ENCODE measurements around the gene WDR90.

The WDR90 gene

DNA sequence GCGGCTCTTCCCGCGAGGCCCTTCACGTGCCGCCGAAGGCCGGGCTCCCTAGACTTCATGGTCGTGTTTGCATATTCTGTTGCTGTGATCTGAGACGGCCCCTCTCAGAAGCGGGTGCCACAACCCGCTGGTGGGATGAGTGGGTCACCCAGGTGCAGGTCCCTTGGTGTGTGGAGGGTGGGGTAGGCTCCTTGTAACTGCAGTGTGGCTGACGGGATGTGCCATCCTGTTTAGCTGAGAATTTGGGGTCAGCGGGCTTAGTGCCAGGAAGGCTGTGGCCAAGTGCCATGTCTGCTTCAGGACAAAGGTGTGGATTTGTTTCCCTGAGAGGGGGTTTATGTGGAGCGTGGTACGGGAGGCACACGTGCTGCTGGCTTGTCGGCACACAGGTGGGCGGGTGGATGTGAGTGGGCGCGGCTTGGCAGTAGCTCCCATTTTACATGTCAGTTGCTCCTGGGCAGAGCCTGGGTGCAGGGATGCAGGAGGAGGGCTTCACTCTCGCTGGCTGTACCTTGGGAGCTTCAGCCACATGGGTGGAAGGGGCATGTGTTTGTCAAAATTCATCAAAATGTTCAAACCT lies 27.5 kb upstream of the WDR90 start:
- no peak overlapping the region for H3K27ac Mint-ChIP-seq
- no peaks in the 10 kb centered on the region for H3K9me3 Mint-ChIP-seq (ENCODE audit: low read depth)
- H3K36me3 Mint-ChIP-seq, result no peaks in the 10 kb centered on the region

GRCh38 chr16:622920-623280 lies 26.3 kb upstream of the WDR90 start:
- H3K36me3 Mint-ChIP-seq, result no peaks in the 10 kb centered on the region
- no peak overlapping the region for H3K4me3 Mint-ChIP-seq
- H3K4me1 Mint-ChIP-seq (ENCODE audit: low read depth), result no peaks in the 10 kb centered on the region
- H3K9me3 Mint-ChIP-seq (ENCODE audit: low read depth), result no peaks in the 10 kb centered on the region
- no peaks in the 10 kb centered on the region for H3K27me3 Mint-ChIP-seq
- H3K27ac Mint-ChIP-seq, result no peak overlapping the region

More for the DNA sequence above, 27.5 kb upstream of the WDR90 start:
- Mint-ChIP-seq H3K27me3 (no peaks in the 10 kb centered on the region), H3K4me3 (no peak overlapping the region), H3K4me1 (ENCODE audit: low read depth) (no peaks in the 10 kb centered on the region)

DNA sequence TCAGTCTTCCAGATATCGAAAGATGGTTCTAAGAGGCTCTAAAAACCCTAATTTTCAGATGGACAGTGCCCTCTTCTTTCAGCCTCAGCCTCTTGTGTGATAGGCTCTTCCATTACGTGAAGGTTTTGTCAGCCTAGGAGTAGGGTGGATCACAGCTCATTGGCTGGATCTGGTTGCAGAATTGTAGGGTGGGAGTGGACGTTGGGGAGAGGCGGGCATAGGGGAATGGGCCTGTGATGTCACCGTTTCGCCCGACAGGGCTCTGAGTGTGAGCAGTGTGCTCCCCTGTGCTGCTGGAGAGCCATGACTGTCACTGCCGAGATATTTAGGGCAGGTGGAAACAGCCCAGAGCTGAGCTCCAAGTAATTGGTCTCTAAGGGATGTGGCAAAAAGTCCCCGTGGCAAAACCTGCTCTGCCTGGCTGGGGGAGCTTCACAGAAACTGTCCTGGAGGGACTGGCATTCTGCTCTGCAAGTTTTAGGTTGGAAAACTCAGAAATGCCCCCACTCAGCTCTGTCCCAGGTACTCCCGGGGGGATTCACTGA lies 24.6 kb upstream of the WDR90 start:
- no peaks in the 10 kb centered on the region for H3K36me3 Mint-ChIP-seq
- no peaks in the 10 kb centered on the region for H3K27me3 Mint-ChIP-seq
- H3K4me3 Mint-ChIP-seq, result no peak overlapping the region
- H3K9me3 Mint-ChIP-seq (ENCODE audit: low read depth), result no peaks in the 10 kb centered on the region
- H3K4me1 Mint-ChIP-seq (ENCODE audit: low read depth), result no peaks in the 10 kb centered on the region
- no peak overlapping the region for H3K27ac Mint-ChIP-seq

GRCh38 chr16:625117-625976 lies 23.8 kb upstream of the WDR90 start:
- Mint-ChIP-seq H3K9me3 (ENCODE audit: low read depth) (no peaks in the 10 kb centered on the region), H3K4me3 (no peak overlapping the region), H3K4me1 (ENCODE audit: low read depth) (no peaks in the 10 kb centered on the region), H3K36me3 (no peaks in the 10 kb centered on the region), H3K27ac (no peak overlapping the region), H3K27me3 (no peaks in the 10 kb centered on the region)

- no peak overlapping the region for H3K4me3 Mint-ChIP-seq
- H3K4me1 Mint-ChIP-seq (ENCODE audit: low read depth), result no peaks in the 10 kb centered on the region
- no peaks in the 10 kb centered on the region for H3K36me3 Mint-ChIP-seq
- H3K27me3 Mint-ChIP-seq, result no peaks in the 10 kb centered on the region
- H3K27ac Mint-ChIP-seq, result no peak overlapping the region
- no peaks in the 10 kb centered on the region for H3K9me3 Mint-ChIP-seq (ENCODE audit: low read depth)
Measured at GRCh38 chr16:625977-626765, 23.0 kb upstream of the WDR90 start.

GRCh38 chr16:626787-627453 lies 22.2 kb upstream of the WDR90 start:
- no peaks in the 10 kb centered on the region for H3K9me3 Mint-ChIP-seq (ENCODE audit: low read depth)
- no peak overlapping the region for H3K27ac Mint-ChIP-seq
- no peak overlapping the region for H3K4me3 Mint-ChIP-seq
- H3K4me1 Mint-ChIP-seq (ENCODE audit: low read depth), result no peaks in the 10 kb centered on the region
- no peaks in the 10 kb centered on the region for H3K27me3 Mint-ChIP-seq
- no peaks in the 10 kb centered on the region for H3K36me3 Mint-ChIP-seq

DNA sequence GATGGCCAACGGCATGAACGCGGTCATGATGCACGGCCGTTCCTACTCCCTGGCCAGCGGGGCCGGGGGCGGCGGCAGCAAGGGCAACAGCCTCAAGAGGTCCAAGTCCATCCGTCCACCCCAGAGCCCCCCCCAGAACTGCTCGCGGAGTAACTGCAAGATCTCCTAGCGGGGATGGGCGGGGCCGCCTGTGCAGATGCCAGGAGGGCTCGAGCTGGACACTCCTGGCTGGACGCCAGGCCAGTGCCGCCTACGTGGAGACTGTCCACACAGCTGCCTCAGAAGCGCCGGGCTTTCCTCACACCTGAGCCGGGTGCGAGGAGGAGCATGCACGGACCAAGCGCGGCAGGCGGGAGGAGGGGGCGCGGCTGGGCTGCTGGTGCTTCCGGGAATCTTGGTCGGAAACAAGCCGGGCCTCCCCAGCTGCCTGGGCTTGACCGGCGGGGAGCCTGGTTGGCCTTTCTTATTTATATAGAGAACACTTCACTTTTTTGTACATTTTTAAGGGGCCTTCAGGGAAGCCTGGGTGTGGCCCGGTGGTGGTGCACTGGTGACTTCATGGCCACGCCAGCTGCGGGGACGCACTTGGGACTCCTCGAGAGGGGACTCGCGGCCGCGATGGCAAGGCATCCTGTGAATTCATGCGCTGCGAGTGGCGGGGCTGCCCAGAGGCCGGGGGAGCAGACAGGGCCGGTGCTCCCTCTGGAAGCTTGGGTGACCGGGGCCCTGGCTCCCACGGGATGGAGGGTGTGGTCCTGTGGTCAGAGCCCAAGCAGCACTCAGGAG lies 21.5 kb upstream of the WDR90 start:
- no peaks in the 10 kb centered on the region for H3K27me3 Mint-ChIP-seq
- H3K36me3 Mint-ChIP-seq, result no peaks in the 10 kb centered on the region
- no peak overlapping the region for H3K4me3 Mint-ChIP-seq
- H3K27ac Mint-ChIP-seq, result no peak overlapping the region
- H3K9me3 Mint-ChIP-seq (ENCODE audit: low read depth), result no peaks in the 10 kb centered on the region
- H3K4me1 Mint-ChIP-seq (ENCODE audit: low read depth), result no peaks in the 10 kb centered on the region

- H3K9me3 Mint-ChIP-seq (ENCODE audit: low read depth), result no peaks in the 10 kb centered on the region
- no peak overlapping the region for H3K27ac Mint-ChIP-seq
- H3K36me3 Mint-ChIP-seq, result no peaks in the 10 kb centered on the region
- no peaks in the 10 kb centered on the region for H3K4me1 Mint-ChIP-seq (ENCODE audit: low read depth)
- no peaks in the 10 kb centered on the region for H3K27me3 Mint-ChIP-seq
- no peak overlapping the region for H3K4me3 Mint-ChIP-seq
Measured at GRCh38 chr16:628321-629061, 20.7 kb upstream of the WDR90 start.

GRCh38 chr16:629185-629832 lies 19.9 kb upstream of the WDR90 start:
- peaks cover under 1% of the 10 kb centered on the region for H3K4me1 Mint-ChIP-seq (ENCODE audit: low read depth)
- H3K27me3 Mint-ChIP-seq, result no peaks in the 10 kb centered on the region
- no peaks in the 10 kb centered on the region for H3K9me3 Mint-ChIP-seq (ENCODE audit: low read depth)
- no peak overlapping the region for H3K27ac Mint-ChIP-seq
- no peak overlapping the region for H3K4me3 Mint-ChIP-seq
- H3K36me3 Mint-ChIP-seq, result no peaks in the 10 kb centered on the region

DNA sequence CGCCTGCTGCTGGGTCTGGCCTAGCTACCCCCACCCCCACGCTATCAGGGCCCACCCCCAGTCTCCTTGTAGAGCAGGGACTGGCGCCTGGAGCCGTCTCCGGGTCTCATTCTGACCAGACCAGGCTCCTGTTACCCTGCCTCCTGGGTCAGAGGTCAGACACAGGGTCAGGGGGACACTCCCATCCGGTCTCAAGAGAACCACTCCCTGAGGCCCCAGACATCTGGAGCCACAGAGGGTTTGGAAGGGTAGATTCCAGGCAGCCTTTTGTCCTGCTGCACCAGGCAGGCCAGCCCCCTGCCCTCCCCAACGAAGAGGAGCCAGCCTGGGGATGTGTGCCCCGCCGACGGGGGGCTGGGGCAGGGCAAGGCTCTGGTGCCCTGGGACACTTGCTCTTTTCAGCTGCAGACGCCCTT lies 19.3 kb upstream of the WDR90 start:
- Mint-ChIP-seq H3K27me3 (no peaks in the 10 kb centered on the region), H3K4me3 (no peak overlapping the region), H3K36me3 (no peaks in the 10 kb centered on the region), H3K9me3 (ENCODE audit: low read depth) (no peaks in the 10 kb centered on the region), H3K27ac (no peak overlapping the region), H3K4me1 (ENCODE audit: low read depth) (peaks cover 2% of the 10 kb centered on the region)

DNA sequence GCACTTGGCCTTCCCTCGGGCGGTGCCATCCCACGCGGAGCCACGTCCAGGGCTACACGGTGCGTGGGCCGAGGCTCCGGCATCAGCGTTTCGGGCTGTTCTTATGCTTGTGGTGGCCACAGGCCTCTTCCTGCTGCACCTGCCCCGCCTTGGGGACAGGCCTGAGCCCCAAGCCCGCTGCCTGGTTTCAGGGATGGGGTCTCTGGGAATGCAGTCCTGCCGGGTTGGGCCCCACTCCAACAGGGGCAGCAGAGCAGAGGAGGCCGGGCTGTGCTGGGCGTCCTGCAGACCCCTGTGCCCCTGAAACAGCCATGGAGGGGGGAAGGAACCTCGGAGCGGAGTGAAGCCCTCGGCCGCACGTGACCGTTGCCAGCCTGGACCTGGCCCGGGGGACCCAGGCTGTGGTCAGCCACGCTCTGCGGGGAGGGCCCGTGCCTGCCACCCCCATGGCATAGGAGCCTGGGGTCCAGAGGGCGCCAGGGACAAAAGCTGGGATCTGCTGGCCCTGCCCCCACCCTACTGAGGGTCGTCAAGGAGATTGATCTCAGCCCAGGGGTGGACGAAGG lies 18.8 kb upstream of the WDR90 start:
- H3K27ac Mint-ChIP-seq, result no peak overlapping the region
- H3K4me1 Mint-ChIP-seq (ENCODE audit: low read depth), result peaks cover 3% of the 10 kb centered on the region
- H3K4me3 Mint-ChIP-seq, result no peak overlapping the region
- no peaks in the 10 kb centered on the region for H3K36me3 Mint-ChIP-seq
- no peaks in the 10 kb centered on the region for H3K27me3 Mint-ChIP-seq
- no peaks in the 10 kb centered on the region for H3K9me3 Mint-ChIP-seq (ENCODE audit: low read depth)

DNA sequence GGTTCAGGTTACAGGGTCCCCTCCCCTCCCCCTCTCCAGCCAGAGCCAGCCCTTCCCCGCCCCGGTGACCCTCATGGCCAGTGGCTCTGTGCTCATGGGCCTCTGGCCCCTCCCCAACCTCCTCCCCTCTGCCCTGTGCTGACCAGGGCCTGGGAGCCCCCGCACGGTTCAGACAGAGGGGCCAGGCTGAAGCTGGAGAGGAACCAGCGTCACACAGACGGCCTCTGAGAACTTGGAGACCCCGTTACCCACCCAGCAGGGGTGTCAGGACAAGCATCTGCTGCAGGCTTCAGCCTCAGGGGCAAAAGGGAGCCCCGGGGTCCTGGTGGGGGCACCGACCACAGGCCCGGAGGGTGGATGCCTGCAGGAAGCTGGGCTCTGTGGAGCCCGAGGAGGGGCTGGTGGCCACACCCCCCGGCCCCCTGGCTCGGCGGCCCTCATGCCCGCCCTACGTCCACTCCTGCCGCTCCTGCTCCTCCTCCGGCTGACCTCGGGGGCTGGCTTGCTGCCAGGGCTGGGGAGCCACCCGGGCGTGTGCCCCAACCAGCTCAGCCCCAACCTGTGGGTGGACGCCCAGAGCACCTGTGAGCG lies 18.3 kb upstream of the WDR90 start, which contains the start of gene WFIKKN1:
Gene WFIKKN1, plus strand, starts transcription at position 171 of the 591 bp plus-strand sequence. Its CDS starts 269 bp downstream, at position 440.
- H3K36me3 Mint-ChIP-seq, result no peaks in the 10 kb centered on the region
- no peaks in the 10 kb centered on the region for H3K9me3 Mint-ChIP-seq (ENCODE audit: low read depth)
- peaks cover 3% of the 10 kb centered on the region for H3K4me1 Mint-ChIP-seq (ENCODE audit: low read depth)
- H3K27ac Mint-ChIP-seq, result no peak within 1 kb of the TSS
- H3K27me3 Mint-ChIP-seq, result no peaks in the 10 kb centered on the region
- no peak within 1 kb of the TSS for H3K4me3 Mint-ChIP-seq

Measured in activated naive CD8-positive, alpha-beta T cell (primary cell).